SU-DHL-6 (cell line): ENCODE results near the gene PRM1.

Experiments
- H2AFZ ChIP-seq: fragments of 200-600 bp; sonication (generic); 2 replicates; pipeline ENCODE4 v1.6.1; 2014; ENCODE audit warnings: low read depth, mild to moderate bottlenecking, moderate library complexity, mixed read lengths, antibody characterized with exemption, low read length; ENCODE audit not compliant: severe bottlenecking
- H3F3A ChIP-seq: fragments of 200-600 bp; shearing (Covaris generic); 2 replicates; pipeline ENCODE4 v1.6.0; 2016; ENCODE audit warnings: antibody characterized with exemption, mild to moderate bottlenecking; ENCODE audit not compliant: insufficient read depth
- H3K27ac ChIP-seq: fragments of 200-600 bp; sonication (generic); 2 replicates; pipeline ENCODE4 v1.5.1; 2016; ENCODE audit warnings: low read depth, mild to moderate bottlenecking, low read length, moderate library complexity, mixed read lengths
- H3K27me3 ChIP-seq: fragments of 200-600 bp; sonication (generic), shearing (Covaris generic); 2 replicates; pipeline ENCODE4 v1.6.0; 2014; ENCODE audit warnings: mild to moderate bottlenecking, low read length
- H3K36me3 ChIP-seq: fragments of 200-600 bp; sonication (generic); 2 replicates; pipeline ENCODE4 v1.6.1; 2014; ENCODE audit warnings: mild to moderate bottlenecking, low read length, mixed read lengths
- H3K4me2 ChIP-seq: fragments of 300-600, 200-600 bp; shearing (Covaris generic), sonication (generic); 2 replicates; pipeline ENCODE4 v1.6.0; 2014; ENCODE audit warnings: low read length, low read depth, mild to moderate bottlenecking; ENCODE audit not compliant: poor library complexity, severe bottlenecking
- H3K4me3 ChIP-seq: fragments of 200-600 bp; sonication (generic); 2 replicates; pipeline ENCODE4 v1.5.1; 2014; ENCODE audit warnings: antibody characterized with exemption, low read length, mild to moderate bottlenecking, mixed read lengths; ENCODE audit not compliant: insufficient read depth, poor library complexity, severe bottlenecking
- H3K79me2 ChIP-seq: fragments of 200-600 bp; sonication (generic); 2 replicates; pipeline ENCODE4 v1.6.1; 2014; ENCODE audit warnings: mild to moderate bottlenecking, low read length, moderate library complexity; ENCODE audit not compliant: insufficient read depth
- H3K9ac ChIP-seq: fragments of 200-600 bp; sonication (generic); 2 replicates; pipeline ENCODE4 v1.7.0; 2014; ENCODE audit warnings: mild to moderate bottlenecking, low read length
- H3K9me2 ChIP-seq: fragments of 200-600 bp; sonication (generic); replicated peaks from 2 replicates; pipeline ENCODE4 v1.6.1; 2014; ENCODE audit warnings: low read length; ENCODE audit not compliant: insufficient read depth
- H3K9me3 ChIP-seq: fragments of 200-600 bp; sonication (generic); 2 replicates; pipeline ENCODE4 v1.6.1; 2014; ENCODE audit warnings: low read length, mixed read lengths; ENCODE audit not compliant: insufficient read depth
- H4K20me1 ChIP-seq: fragments of 200-600 bp; sonication (generic); 2 replicates; pipeline ENCODE4 v1.6.1; 2014; ENCODE audit warnings: low read depth, mild to moderate bottlenecking, antibody characterized with exemption, low read length, moderate library complexity, mixed read lengths
- EZH2phosphoT487 ChIP-seq: fragments of 200-600 bp; sonication (generic), shearing (Covaris generic); conservative IDR thresholded peaks from 2 replicates; pipeline ENCODE4 v1.6.1; 2018; ENCODE audit warnings: mild to moderate bottlenecking, antibody characterized with exemption, low read length, moderate library complexity, mixed read lengths
- TF ChIP-seq, protein P1 (sequence below): fragments of 200-600 bp; sonication (generic); IDR thresholded peaks from one replicate; pipeline ENCODE4 v1.5.1; 2017; ENCODE audit warnings: antibody characterized with exemption, mild to moderate bottlenecking, low read length, moderate library complexity; ENCODE audit not compliant: insufficient read depth, poor library complexity, severe bottlenecking

PRM1 gene

DNA sequence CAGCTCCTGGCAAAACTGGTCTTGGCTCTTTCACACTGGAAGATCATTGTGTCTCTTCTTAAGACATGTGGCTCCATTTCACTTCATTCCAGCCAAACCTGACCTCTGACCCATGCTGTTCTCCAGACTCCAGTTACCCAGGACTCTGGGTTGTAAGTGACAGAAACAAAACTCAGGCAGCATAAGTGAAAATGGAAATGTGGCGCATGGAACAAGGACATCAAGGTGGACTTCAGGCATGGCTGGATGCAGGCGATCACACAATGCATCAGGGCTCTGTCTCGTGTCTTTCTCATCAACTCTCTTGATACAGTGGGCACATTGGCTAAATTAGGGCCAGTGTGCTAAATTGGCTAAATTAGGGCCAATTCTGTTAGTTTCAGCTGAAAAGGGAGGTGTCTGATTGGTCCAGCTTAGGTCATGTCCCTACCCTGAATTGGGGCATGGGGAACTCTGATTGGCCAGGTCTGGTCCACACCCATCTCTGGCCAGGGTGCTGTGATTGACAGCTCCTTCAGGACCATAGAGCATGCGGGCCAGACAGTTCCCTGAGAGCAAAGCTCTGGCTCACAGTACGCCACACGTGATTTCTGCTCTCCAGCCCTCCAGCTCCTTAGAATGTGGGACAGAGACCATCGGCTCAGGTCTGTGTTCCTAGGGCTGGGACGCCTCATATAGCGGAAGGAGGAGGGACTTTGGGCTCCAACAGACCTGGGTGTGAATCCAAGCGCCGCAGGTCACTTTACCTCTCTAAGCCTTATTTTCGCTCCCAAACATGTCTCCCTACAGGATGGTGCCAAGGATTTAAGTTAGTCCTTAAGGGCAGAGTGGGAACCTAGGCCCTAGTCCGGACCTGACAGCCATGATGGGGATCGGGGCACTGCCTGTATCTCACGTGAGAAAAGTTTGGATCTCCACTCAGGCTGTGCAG lies 42.6 kb downstream of the PRM1 start:
- Histone ChIP-seq H3K4me2 (no peak overlapping the region), H3K79me2 (no peaks in the 10 kb centered on the region), H3K27me3 (no peaks in the 10 kb centered on the region), H3F3A (no peaks in the 10 kb centered on the region), H3K27ac (no peak overlapping the region), H3K9me2 (no peaks in the 10 kb centered on the region), H3K36me3 (no peaks in the 10 kb centered on the region), H3K9me3 (no peaks in the 10 kb centered on the region), H3K4me3 (no peak overlapping the region), H3K9ac (no peak overlapping the region), H4K20me1 (no peaks in the 10 kb centered on the region), H2AFZ (no peak overlapping the region)
- TF ChIP-seq, protein P1, sequence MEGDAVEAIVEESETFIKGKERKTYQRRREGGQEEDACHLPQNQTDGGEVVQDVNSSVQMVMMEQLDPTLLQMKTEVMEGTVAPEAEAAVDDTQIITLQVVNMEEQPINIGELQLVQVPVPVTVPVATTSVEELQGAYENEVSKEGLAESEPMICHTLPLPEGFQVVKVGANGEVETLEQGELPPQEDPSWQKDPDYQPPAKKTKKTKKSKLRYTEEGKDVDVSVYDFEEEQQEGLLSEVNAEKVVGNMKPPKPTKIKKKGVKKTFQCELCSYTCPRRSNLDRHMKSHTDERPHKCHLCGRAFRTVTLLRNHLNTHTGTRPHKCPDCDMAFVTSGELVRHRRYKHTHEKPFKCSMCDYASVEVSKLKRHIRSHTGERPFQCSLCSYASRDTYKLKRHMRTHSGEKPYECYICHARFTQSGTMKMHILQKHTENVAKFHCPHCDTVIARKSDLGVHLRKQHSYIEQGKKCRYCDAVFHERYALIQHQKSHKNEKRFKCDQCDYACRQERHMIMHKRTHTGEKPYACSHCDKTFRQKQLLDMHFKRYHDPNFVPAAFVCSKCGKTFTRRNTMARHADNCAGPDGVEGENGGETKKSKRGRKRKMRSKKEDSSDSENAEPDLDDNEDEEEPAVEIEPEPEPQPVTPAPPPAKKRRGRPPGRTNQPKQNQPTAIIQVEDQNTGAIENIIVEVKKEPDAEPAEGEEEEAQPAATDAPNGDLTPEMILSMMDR, result no peak
- no peak for TF ChIP-seq EZH2phosphoT487

DNA sequence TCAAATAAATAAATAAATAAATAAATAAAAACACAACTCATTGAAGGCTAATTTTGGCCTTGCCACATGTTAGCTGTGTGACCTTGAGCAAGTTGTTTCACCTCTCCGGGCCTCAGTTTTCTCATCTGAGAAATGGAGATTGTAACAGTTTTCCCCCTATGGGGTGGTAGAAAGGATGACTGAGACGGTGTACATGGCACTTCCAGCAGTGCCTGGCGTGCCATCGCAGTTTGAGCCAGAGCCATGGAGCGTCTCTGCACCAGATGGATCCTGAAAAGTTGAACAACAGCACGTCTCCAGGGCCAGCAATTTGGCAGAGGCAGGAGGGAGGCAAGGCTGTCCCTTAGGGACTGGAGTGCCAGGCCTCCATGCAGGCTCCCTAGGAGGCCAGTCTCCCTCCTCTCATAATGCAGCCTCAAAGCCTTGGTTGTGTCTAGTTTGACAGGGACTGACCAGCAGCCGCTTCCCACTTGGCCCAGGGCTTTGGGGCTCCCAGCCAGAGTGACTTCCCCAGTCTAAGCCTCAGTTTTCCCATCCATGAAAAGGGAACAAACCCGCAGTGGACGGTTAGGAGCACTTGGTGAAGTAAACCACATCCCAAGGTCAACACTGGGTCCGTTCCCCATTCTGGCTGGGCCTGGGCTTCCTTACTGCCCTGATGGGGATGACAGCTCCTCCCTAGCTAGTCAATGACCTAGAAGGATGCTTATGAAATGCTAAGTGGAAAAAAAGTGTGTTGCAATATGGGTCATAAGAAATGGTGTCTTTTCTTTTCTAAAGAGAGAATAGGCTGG lies 44.5 kb downstream of the PRM1 start:
- no peaks in the 10 kb centered on the region for H3K79me2 ChIP-seq
- no peaks in the 10 kb centered on the region for H3K9me3 ChIP-seq
- H3K9ac ChIP-seq, result no peak overlapping the region
- TF ChIP-seq EZH2phosphoT487, result no peak
- TF ChIP-seq, protein P1, result no peak
- no peaks in the 10 kb centered on the region for H3K27me3 ChIP-seq
- no peaks in the 10 kb centered on the region for H3F3A ChIP-seq
- H3K36me3 ChIP-seq, result no peaks in the 10 kb centered on the region
- no peaks in the 10 kb centered on the region for H3K9me2 ChIP-seq
- no peak overlapping the region for H3K4me3 ChIP-seq
- no peaks in the 10 kb centered on the region for H4K20me1 ChIP-seq
- H2AFZ ChIP-seq, result no peak overlapping the region
- H3K27ac ChIP-seq, result no peak overlapping the region
- H3K4me2 ChIP-seq, result no peak overlapping the region

DNA sequence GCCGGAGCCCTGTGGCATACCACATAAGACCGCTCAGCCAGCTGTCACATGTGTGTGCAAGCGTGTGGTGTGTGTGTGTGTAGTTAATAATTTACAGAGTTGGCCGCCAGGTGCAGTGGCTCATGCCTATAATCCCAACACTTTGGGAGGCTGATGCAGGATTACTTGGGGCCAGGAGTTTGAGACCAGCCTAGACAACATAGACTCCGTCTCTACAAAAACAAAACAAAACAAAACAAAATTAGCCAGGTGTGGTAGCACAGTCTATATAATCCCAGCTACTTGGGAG lies 45.5 kb downstream of the PRM1 start:
- Histone ChIP-seq H3F3A (no peaks in the 10 kb centered on the region), H2AFZ (no peak overlapping the region), H3K4me3 (no peak overlapping the region), H3K36me3 (no peaks in the 10 kb centered on the region), H3K9ac (no peak overlapping the region), H3K79me2 (no peaks in the 10 kb centered on the region), H3K27ac (no peak overlapping the region), H3K9me2 (no peaks in the 10 kb centered on the region), H4K20me1 (no peaks in the 10 kb centered on the region), H3K4me2 (no peak overlapping the region), H3K9me3 (no peaks in the 10 kb centered on the region), H3K27me3 (no peaks in the 10 kb centered on the region)
- TF ChIP-seq, protein P1, result no peak
- no peak for TF ChIP-seq EZH2phosphoT487
